ENCODE data around the gene MIER3. TPM values are rescaled to one million over a fixed set of nuclear protein-coding genes. Genes with fewer than 3 reads are reported as not detected.

Gene MIER3
- total and polyA plus RNA-seq, 2 of the 13 experiments (the other 11 are each of a cell fraction or from before 2014, with no cell fraction given): 14.6 to 38.8 TPM

- TF ChIP-seq ZNF235 (CRISPR knock-in tag; IDR thresholded peaks at IDR 0.05; ENCODE audit: borderline replicate concordance): no peak
- no peak for TF ChIP-seq SNAPC5 (CRISPR knock-in tag; IDR thresholded peaks at IDR 0.05; ENCODE audit: borderline replicate concordance)
- TF ChIP-seq STAG1 (CRISPR knock-in tag; IDR thresholded peaks at IDR 0.05): no peak
- TF ChIP-seq GRHL1 (CRISPR knock-in tag; conservative IDR thresholded peaks at IDR 0.05): no peak
- TF ChIP-seq SRSF9 (IDR thresholded peaks at IDR 0.05; ENCODE audit: borderline replicate concordance, insufficient read depth, low read depth, low read length, poor library complexity, severe bottlenecking): no peak
- TF ChIP-seq HDAC1 (CRISPR knock-in tag; IDR thresholded peaks at IDR 0.05): no peak; the same call in 1 of the 2 replicates
- TF ChIP-seq ZNF546 (CRISPR knock-in tag; conservative IDR thresholded peaks at IDR 0.05): no peak
- TF ChIP-seq ZNF337 (CRISPR knock-in tag; IDR thresholded peaks at IDR 0.05; ENCODE audit: borderline replicate concordance, low read depth): no peak
- TF ChIP-seq EEA1 (CRISPR knock-in tag; IDR thresholded peaks at IDR 0.05; ENCODE audit: borderline replicate concordance): no peak
- no peak for TF ChIP-seq ZBED4 (CRISPR knock-in tag; IDR thresholded peaks at IDR 0.05; ENCODE audit: borderline replicate concordance)
- no peak for TF ChIP-seq AKNA (CRISPR knock-in tag; IDR thresholded peaks at IDR 0.05; ENCODE audit: borderline replicate concordance)
- TF ChIP-seq ZSCAN30 (CRISPR knock-in tag; IDR thresholded peaks at IDR 0.05): no peak
- no peak for TF ChIP-seq MYNN (CRISPR knock-in tag; IDR thresholded peaks at IDR 0.05; ENCODE audit: low read depth)
- 0 out of 2 replicates have a peak, but pooled peaks have one; percentile 4 for TF ChIP-seq HES4 (CRISPR knock-in tag; IDR thresholded peaks at IDR 0.05; ENCODE audit: borderline replicate concordance)
- no peak for TF ChIP-seq FOXC1 (CRISPR knock-in tag; IDR thresholded peaks at IDR 0.05; ENCODE audit: borderline replicate concordance)
- TF ChIP-seq ESRRA (CRISPR knock-in tag; IDR thresholded peaks at IDR 0.05; ENCODE audit: low read depth): no peak
- TF ChIP-seq ZNF562 (CRISPR knock-in tag; IDR thresholded peaks at IDR 0.05; ENCODE audit: borderline replicate concordance): no peak
- no peak for TF ChIP-seq MXD4 (CRISPR knock-in tag; IDR thresholded peaks at IDR 0.05)
Measured at GRCh38 chr5:56951126-56951945, 587 bp downstream of the MIER3 start (continued).
